ENCODE measurements around the gene PRCD. TPM values are rescaled to one million over a fixed set of nuclear protein-coding genes. Genes with fewer than 3 reads are reported as not detected.
"Not testable (repeated sequence)": the region's sequence is repeated elsewhere in the genome, so short reads cannot be mapped to it uniquely, and the experiment has no call there.

Gene PRCD
- total RNA-seq, 8 experiments from 2014 or later = 0.97 to 9.9 (median 4.1) TPM

GRCh38 chr17:76523084-76524037 is 16.5 kb upstream of the PRCD start:
- peak; percentile 48 to 94 (median 64) for ATAC-seq (replicated peaks in 6 of 8)
- in situ Hi-C loops (cut with MboI; ENCODE audit: low pct_unique_long_range_greater_than_20kb in 2 of 9, low sequenced_read_pairs in 9 of 9, unreplicated experiment in 9 of 9) = loop anchor here in 2 of 9 experiments (25.0 kb wide), 2 partner anchors 211 to 539 kb away; partner anchors contain the start of gene QRICH2 (in 1 of the 2)
- Histone ChIP-seq H3K27ac (no peak overlapping the region), H3K4me1 (replicated peaks in 1 of 2) (peaks cover 26 to 31% of the 10 kb centered on the region in 2 donors), H3K4me3 (no peak overlapping the region)
- 13 to 100% (median 24%) methylated on average over 1 to 16 of the region's 35 CpGs; no CpG with 5 or more reads in 2 of the 10 experiments for WGBS, 10 experiments

DNA sequence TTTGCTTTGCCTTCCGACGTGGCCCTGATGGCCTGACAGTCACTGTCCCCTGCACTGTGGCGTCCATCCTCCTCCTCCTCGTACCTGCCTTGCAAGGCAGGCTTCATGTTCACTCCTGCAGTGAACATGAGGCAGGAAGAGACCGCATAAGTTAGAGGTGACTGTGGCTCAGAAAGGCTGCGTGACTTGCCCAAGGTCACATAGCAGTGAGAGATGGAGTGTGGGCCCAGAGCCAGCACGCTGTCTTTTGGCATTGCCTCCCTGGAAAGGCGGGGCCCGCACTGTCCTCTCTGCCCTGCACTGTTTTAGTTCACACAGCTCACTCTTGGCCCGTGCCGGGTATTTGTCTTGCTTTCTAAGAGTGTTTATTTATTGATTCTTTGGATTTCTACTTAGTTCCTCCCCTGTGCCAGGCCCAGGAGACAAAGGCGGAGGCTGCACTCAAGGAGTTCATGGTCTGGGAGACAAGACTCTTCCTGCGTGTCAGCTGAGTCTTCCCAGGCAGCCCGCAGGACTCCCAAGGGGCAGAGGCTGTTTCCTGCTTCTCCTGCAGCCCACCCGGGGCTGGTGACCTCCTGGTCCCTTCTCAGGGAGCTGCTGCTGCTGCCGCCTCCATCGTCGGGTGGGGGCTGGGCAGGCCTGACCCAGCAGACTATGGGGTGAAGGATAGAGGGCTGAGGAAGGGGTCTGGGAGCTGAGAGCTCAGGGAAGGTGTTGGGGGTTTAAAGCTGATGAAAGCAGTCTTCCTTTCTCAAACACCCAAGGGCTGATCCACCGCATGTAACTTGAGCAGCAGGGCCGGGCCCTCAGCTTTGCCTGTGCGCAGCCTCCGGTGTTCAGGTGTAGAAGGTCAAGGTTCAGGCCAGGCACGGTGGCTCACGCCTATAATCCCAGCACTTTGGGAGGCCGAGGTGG is 15.0 kb upstream of the PRCD start:
- peak in 6 of 8 experiments; percentile 4 to 8 (median 7) for ATAC-seq (replicated peaks in 6 of 8)

DNA sequence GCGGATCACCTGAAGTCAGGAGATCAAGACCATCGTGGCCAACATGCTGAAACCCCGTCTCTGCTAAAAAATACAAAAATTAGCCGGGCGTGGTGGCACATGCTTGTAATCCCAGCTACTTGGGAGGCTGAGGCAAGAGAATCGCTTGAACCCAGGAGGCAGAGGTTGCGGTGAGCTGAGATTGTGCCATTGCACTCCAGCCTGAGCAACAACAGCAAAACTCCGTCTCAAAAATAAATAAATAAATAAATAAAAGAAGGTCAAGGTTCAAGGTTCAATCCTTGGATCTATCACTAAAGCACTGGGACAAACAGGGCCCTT is 14.4 kb upstream of the PRCD start:
- peaks cover 37 to 41% of the 10 kb centered on the region in 2 donors for H3K4me1 ChIP-seq (replicated peaks in 1 of 2)
- in situ Hi-C loops (cut with MboI; ENCODE audit: low pct_unique_long_range_greater_than_20kb in 2 of 9, low sequenced_read_pairs in 9 of 9, unreplicated experiment in 9 of 9) = loop anchor here in 2 of 9 experiments (25.0 kb wide), 1 partner anchor 187 kb away; the partner anchor contains the start of gene MXRA7 (in 2 of the 2)
- peak overlapping the region in 1 of 2 donors; percentile 53 for H3K27ac ChIP-seq
- not testable (repeated sequence) for H3K4me3 ChIP-seq; ATAC-seq (replicated peaks in 6 of 8)
- WGBS, 10 experiments = 75 to 100% (median 89%) methylated on average over 1 to 7 of the region's 8 CpGs; no CpG with 5 or more reads in 2 of the 10 experiments

More for the DNA sequence above, 15.0 kb upstream of the PRCD start:
- in situ Hi-C loops (cut with MboI; ENCODE audit: low pct_unique_long_range_greater_than_20kb in 2 of 9, low sequenced_read_pairs in 9 of 9, unreplicated experiment in 9 of 9) = loop anchor here in 3 of 9 experiments (25.0 kb wide), 3 partner anchors 187 to 537 kb away; partner anchors contain the start of genes MXRA7 (in 2 of the 3) and QRICH2 (in 1 of the 3)
- WGBS, 10 experiments = 48 to 89% (median 75%) methylated on average over 1 to 20 of the region's 25 CpGs; no CpG with 5 or more reads in 4 of the 10 experiments
- Histone ChIP-seq H3K4me3 (no peak overlapping the region), H3K27ac (peak overlapping the region; percentile 35 to 53), H3K4me1 (replicated peaks in 1 of 2) (peaks cover 31 to 34% of the 10 kb centered on the region in 2 donors)

DNA sequence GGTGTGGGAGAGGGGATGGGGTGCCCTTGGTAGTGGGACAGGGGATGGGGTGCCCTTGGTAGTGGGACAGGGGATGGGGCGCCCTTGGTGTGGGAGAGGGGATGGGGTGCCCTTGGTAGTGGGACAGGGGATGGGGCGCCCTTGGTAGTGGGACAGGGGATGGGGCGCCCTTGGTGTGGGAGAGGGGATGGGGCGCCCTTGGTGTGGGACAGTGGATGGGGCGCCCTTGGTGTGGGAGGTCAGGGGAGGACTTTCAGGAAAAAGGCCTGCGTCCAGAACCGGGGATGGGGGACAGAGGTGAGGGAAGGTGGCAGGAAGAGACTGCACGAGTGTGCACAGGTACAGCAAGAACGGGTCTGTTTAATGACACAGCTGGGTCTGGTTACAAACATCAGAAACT is 12.8 kb upstream of the PRCD start:
- peaks cover 38 to 43% of the 10 kb centered on the region in 2 donors for H3K4me1 ChIP-seq (replicated peaks in 1 of 2)
- ATAC-seq (replicated peaks in 6 of 8); H3K27ac ChIP-seq; H3K4me3 ChIP-seq: not testable (repeated sequence)
- WGBS, 10 experiments = 60 to 92% (median 80%) methylated on average over 1 to 2 of the region's 9 CpGs; no CpG with 5 or more reads in 7 of the 10 experiments
- in situ Hi-C loops (cut with MboI; ENCODE audit: low pct_unique_long_range_greater_than_20kb in 2 of 9, low sequenced_read_pairs in 9 of 9, unreplicated experiment in 9 of 9) = loop anchor here in 2 of 9 experiments (25.0 kb wide), 1 partner anchor 185 kb away; the partner anchor contains the start of gene MXRA7 (in 2 of the 2)

GRCh38 chr17:76527430-76528111 is 12.3 kb upstream of the PRCD start:
- 100% methylated on average over 1 of the region's 26 CpGs; no CpG with 5 or more reads in 8 of the 10 experiments for WGBS, 10 experiments
- peaks cover 42 to 43% of the 10 kb centered on the region in 2 donors for H3K4me1 ChIP-seq (replicated peaks in 1 of 2)
- in situ Hi-C loops (cut with MboI; ENCODE audit: low pct_unique_long_range_greater_than_20kb in 2 of 9, low sequenced_read_pairs in 9 of 9, unreplicated experiment in 9 of 9) = loop anchor here in 2 of 9 experiments (25.0 kb wide), 1 partner anchor 185 kb away; the partner anchor contains the start of gene MXRA7 (in 2 of the 2)
- no peak overlapping the region for H3K27ac ChIP-seq
- H3K4me3 ChIP-seq = no peak overlapping the region
- peak in 6 of 8 experiments; percentile 6 to 77 (median 76) for ATAC-seq (replicated peaks in 6 of 8)

- ATAC-seq (replicated peaks in 6 of 8) = no peak
- Histone ChIP-seq H3K4me3 (no peak overlapping the region), H3K27ac (no peak overlapping the region), H3K4me1 (replicated peaks in 1 of 2) (peaks cover 40 to 44% of the 10 kb centered on the region in 2 donors)
- in situ Hi-C loops (cut with MboI; ENCODE audit: low pct_unique_long_range_greater_than_20kb in 2 of 9, low sequenced_read_pairs in 9 of 9, unreplicated experiment in 9 of 9) = loop anchor here in 2 of 9 experiments (25.0 kb wide), 1 partner anchor 184 kb away; the partner anchor contains the start of gene MXRA7 (in 2 of the 2)
- 90 to 100% (median 100%) methylated on average over 1 to 3 of the region's 15 CpGs; no CpG with 5 or more reads in 7 of the 10 experiments for WGBS, 10 experiments
Measured at GRCh38 chr17:76528156-76528527, 11.7 kb upstream of the PRCD start.

DNA sequence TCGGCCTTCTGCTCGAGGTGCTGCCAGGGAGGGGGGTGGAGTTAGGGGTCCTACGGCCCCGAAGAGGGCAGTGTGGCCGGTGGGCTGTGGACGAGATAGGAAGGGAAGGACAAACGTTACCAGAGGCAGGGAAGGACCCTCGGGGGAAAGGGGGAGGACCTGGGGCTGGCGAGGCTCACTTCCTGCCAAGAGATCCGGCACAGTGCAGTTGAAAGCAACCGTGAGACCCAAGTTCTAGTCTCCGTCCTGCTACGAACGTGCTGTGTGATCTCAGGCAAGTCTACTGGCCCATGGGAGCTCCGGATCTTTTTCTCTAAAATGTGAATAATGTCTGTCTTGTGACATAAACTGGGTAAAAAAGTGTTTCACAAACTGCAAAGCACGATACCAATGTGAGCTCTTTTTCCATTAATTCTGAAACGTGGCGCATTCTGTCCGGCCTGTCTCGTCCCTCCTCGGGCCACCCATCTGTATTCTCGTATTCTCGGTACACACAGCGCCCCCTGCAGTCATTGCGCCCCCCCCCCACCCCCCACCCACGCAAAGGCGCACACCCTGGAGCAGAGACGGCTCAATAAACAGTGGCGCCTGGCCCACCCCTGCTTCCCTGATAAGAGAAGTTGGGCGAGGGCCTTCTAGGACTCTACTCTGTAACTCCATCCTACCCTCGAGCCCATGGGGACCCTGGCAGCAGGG is 11.2 kb upstream of the PRCD start:
- ATAC-seq (replicated peaks in 6 of 8) = peak in 3 of 8 experiments; percentile 5 to 47 (median 13)
- in situ Hi-C loops (cut with MboI; ENCODE audit: low pct_unique_long_range_greater_than_20kb in 2 of 9, low sequenced_read_pairs in 9 of 9, unreplicated experiment in 9 of 9) = loop anchor here in 2 of 9 experiments (25.0 kb wide), 1 partner anchor 184 kb away; the partner anchor contains the start of gene MXRA7 (in 2 of the 2)
- Histone ChIP-seq H3K27ac (no peak overlapping the region), H3K4me1 (replicated peaks in 1 of 2) (peaks cover 37 to 41% of the 10 kb centered on the region in 2 donors), H3K4me3 (no peak overlapping the region)
- WGBS, 10 experiments = 90 to 100% methylated on average over 2 to 5 of the region's 31 CpGs; no CpG with 5 or more reads in 8 of the 10 experiments

DNA sequence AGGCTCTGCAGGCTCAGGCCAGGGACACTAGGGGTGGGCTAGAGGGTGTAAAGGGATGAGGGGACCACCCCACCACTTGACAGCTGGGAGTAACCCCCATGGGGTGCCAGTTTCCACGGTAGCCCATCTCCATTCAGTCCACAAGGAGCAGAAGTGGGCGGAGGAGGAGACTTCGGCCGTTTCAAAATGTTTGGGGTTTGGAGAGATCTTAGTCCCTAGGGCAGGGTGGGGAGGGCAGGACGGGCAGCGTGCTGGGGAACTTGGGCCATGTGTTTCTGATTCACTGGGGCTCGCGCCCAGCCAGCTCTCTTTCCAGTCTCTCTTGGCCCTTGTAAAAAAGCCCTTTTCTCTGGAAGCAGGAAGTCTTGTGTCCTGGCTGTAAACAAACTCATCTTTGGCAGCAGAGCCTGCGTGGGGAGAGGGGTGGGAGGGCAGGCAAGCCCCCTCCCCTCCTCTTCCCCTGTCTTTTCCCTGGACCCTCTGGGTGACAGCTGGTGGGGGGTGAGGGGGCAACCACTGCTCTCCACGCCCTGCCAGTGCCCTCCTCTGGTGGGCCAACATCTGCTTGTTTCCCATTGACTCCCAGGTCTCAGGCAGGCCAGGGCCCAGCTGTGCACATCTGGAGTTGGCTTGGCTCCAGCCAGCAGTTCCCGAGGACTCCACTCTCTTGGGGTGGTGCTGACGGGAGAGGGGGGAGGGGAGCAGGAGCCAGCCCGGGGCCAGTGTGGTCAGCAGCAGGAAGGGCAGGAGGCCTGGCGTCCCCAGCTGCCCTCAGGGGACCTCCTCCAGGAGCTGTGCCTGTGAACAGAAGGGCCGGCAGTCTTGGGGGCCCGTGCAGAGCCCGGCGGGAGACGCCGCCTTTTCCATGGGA is 10.4 kb upstream of the PRCD start:
- WGBS, 10 experiments = 60% methylated on average over 4 of the region's 20 CpGs; no CpG with 5 or more reads in 9 of the 10 experiments
- Histone ChIP-seq H3K27ac (peak overlapping the region in 1 of 2 donors; percentile 68), H3K4me1 (replicated peaks in 1 of 2) (peaks cover 37 to 41% of the 10 kb centered on the region in 2 donors), H3K4me3 (no peak overlapping the region)
- peak; percentile 12 to 85 (median 22) for ATAC-seq (replicated peaks in 6 of 8)
- in situ Hi-C loops (cut with MboI; ENCODE audit: low pct_unique_long_range_greater_than_20kb in 2 of 9, low sequenced_read_pairs in 9 of 9, unreplicated experiment in 9 of 9) = loop anchor here in 2 of 9 experiments (25.0 kb wide), 1 partner anchor 183 kb away; the partner anchor contains the start of gene MXRA7 (in 2 of the 2)

GRCh38 chr17:76530095-76530723 is 9.6 kb upstream of the PRCD start:
- peak in 7 of 8 experiments; percentile 4 to 52 (median 34) for ATAC-seq (replicated peaks in 6 of 8)
- Histone ChIP-seq H3K27ac (peak overlapping the region in 1 of 2 donors; percentile 68), H3K4me3 (no peak overlapping the region), H3K4me1 (replicated peaks in 1 of 2) (peaks cover 30 to 37% of the 10 kb centered on the region in 2 donors)
- in situ Hi-C loops (cut with MboI; ENCODE audit: low pct_unique_long_range_greater_than_20kb in 2 of 9, low sequenced_read_pairs in 9 of 9, unreplicated experiment in 9 of 9) = loop anchor here in 2 of 9 experiments (25.0 kb wide), 1 partner anchor 182 kb away; the partner anchor contains the start of gene MXRA7 (in 2 of the 2)
- 35 to 93% (median 56%) methylated on average over 2 to 5 of the region's 23 CpGs; no CpG with 5 or more reads in 5 of the 10 experiments for WGBS, 10 experiments
